ENCODE data around the gene SCD.

Gene SCD

DNA sequence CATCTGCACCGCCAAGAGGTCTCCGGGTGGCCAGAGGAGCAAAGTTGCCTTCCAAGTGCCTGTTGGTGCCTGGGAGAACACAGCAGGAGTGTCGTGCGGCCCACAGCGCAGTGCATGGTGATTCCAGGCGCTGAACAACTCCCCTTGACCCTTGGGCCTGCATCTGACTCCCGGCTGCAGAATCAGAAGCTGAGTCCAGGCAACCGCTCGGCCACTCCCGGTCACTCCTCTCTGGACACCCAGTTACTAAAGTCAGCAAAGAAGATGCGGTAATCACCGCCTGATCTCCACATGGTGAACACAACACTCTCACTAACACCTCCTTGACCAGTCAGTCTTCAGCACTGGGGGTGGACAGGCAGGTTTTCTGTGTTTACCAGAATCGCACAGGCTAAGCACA lies 35.5 kb downstream of the SCD start:
- H3K9ac ChIP-seq = no peak overlapping the region
- H3K27ac ChIP-seq = no peak overlapping the region
- H3K4me3 ChIP-seq (ENCODE audit: low read depth, low read length) = no peak overlapping the region
- H3K4me2 ChIP-seq (ENCODE audit: low read length) = no peak overlapping the region
- H3K79me2 ChIP-seq = no peaks in the 10 kb centered on the region
- no peak for TF ChIP-seq CTCF (IDR thresholded peaks at IDR 0.05)
- no peaks in the 10 kb centered on the region for H3K36me3 ChIP-seq (ENCODE audit: control insufficient read depth, insufficient read depth, low read length)
- H3K4me1 ChIP-seq = no peaks in the 10 kb centered on the region
- H3K9me3 ChIP-seq (ENCODE audit: control insufficient read depth, low read length) = no peaks in the 10 kb centered on the region
- H3K27me3 ChIP-seq (ENCODE audit: control insufficient read depth, insufficient read depth, low read length) = no peaks in the 10 kb centered on the region
- no peak overlapping the region for H2AFZ ChIP-seq

- no peak overlapping the region for H3K4me2 ChIP-seq (ENCODE audit: low read length)
- TF ChIP-seq CTCF (IDR thresholded peaks at IDR 0.05) = no peak
- H3K9ac ChIP-seq = no peak overlapping the region
- no peaks in the 10 kb centered on the region for H3K36me3 ChIP-seq (ENCODE audit: control insufficient read depth, insufficient read depth, low read length)
- no peaks in the 10 kb centered on the region for H3K27me3 ChIP-seq (ENCODE audit: control insufficient read depth, insufficient read depth, low read length)
- no peaks in the 10 kb centered on the region for H3K79me2 ChIP-seq
- H3K9me3 ChIP-seq (ENCODE audit: control insufficient read depth, low read length) = no peaks in the 10 kb centered on the region
- no peak overlapping the region for H3K27ac ChIP-seq
- H2AFZ ChIP-seq = no peak overlapping the region
- no peaks in the 10 kb centered on the region for H3K4me1 ChIP-seq
- H3K4me3 ChIP-seq (ENCODE audit: low read depth, low read length) = no peak overlapping the region
These were observed 36.2 kb downstream of the SCD start for GRCh38 chr10:100383251-100383650.

- Histone ChIP-seq H3K4me1 (peaks cover 8% of the 10 kb centered on the region), H3K9ac (no peak overlapping the region), H2AFZ (peak overlapping the region; percentile 70), H3K27me3 (ENCODE audit: control insufficient read depth, insufficient read depth, low read length) (no peaks in the 10 kb centered on the region), H3K9me3 (ENCODE audit: control insufficient read depth, low read length) (no peaks in the 10 kb centered on the region), H3K36me3 (ENCODE audit: control insufficient read depth, insufficient read depth, low read length) (no peaks in the 10 kb centered on the region), H3K27ac (peak overlapping the region; percentile 57), H3K4me2 (ENCODE audit: low read length) (no peak overlapping the region), H3K4me3 (ENCODE audit: low read depth, low read length) (no peak overlapping the region), H3K79me2 (no peaks in the 10 kb centered on the region)
- no peak for TF ChIP-seq CTCF (IDR thresholded peaks at IDR 0.05)
These were observed 44.4 kb downstream of the SCD start for GRCh38 chr10:100391163-100392002.

DNA sequence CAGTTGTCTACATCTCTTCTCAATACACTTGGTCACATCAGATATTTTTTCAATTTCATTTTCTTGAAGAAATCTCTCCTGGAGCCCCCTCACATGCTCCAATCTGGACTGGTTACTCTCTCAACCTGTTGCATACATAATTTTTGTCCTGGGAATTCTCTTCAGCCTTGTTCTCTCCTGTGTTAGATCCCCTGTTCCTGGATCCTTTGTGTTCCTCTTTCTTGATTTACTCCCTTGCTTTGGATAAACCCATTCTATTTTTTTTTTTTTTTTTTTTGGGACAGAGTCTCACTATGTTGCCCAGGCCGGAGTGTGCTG lies 45.6 kb downstream of the SCD start:
- no peak overlapping the region for H3K9ac ChIP-seq
- H3K4me2 ChIP-seq (ENCODE audit: low read length) = no peak overlapping the region
- H3K27me3 ChIP-seq (ENCODE audit: control insufficient read depth, insufficient read depth, low read length) = no peaks in the 10 kb centered on the region
- H3K79me2 ChIP-seq = no peaks in the 10 kb centered on the region
- no peak for TF ChIP-seq CTCF (IDR thresholded peaks at IDR 0.05)
- peaks cover 8% of the 10 kb centered on the region for H3K4me1 ChIP-seq
- no peaks in the 10 kb centered on the region for H3K36me3 ChIP-seq (ENCODE audit: control insufficient read depth, insufficient read depth, low read length)
- H3K9me3 ChIP-seq (ENCODE audit: control insufficient read depth, low read length) = no peaks in the 10 kb centered on the region
- H2AFZ ChIP-seq = no peak overlapping the region
- no peak overlapping the region for H3K4me3 ChIP-seq (ENCODE audit: low read depth, low read length)
- H3K27ac ChIP-seq = no peak overlapping the region

- H3K79me2 ChIP-seq = no peaks in the 10 kb centered on the region
- TF ChIP-seq CTCF (IDR thresholded peaks at IDR 0.05) = no peak
- H3K9ac ChIP-seq = no peak overlapping the region
- no peaks in the 10 kb centered on the region for H3K36me3 ChIP-seq (ENCODE audit: control insufficient read depth, insufficient read depth, low read length)
- H3K4me3 ChIP-seq (ENCODE audit: low read depth, low read length) = no peak overlapping the region
- H3K27ac ChIP-seq = no peak overlapping the region
- no peak overlapping the region for H2AFZ ChIP-seq
- no peaks in the 10 kb centered on the region for H3K9me3 ChIP-seq (ENCODE audit: control insufficient read depth, low read length)
- peaks cover 8% of the 10 kb centered on the region for H3K4me1 ChIP-seq
- H3K27me3 ChIP-seq (ENCODE audit: control insufficient read depth, insufficient read depth, low read length) = no peaks in the 10 kb centered on the region
- H3K4me2 ChIP-seq (ENCODE audit: low read length) = no peak overlapping the region
These were observed 48.6 kb downstream of the SCD start for GRCh38 chr10:100395626-100396025.

Data from parathyroid adenoma (tissue), 2 donors.